GM12878 (cell line): ENCODE results near the gene SASH1. TPM values are rescaled to one million over a fixed set of nuclear protein-coding genes. Genes with fewer than 3 reads are reported as not detected.

ENCODE experiments used
- ATAC-seq: fragments of 200-7000 bp; cut with Tn5 transposase; 3 replicates; pipeline ENCODE4 v1.9.1; 2020; ENCODE audit warnings: mild to moderate bottlenecking, moderate library complexity
- BruUV-seq: library from RNA; stranded (reverse); fragments of 400-500 nt; replicated peaks from 2 replicates; lab custom pipeline; 2021; lab: Mats Ljungman, UMichigan
- CTCF ChIA-PET: fragments of 300-600 bp; sonication (Branson Sonifier 250); formaldehyde crosslinking; extraction: SDS; loops from one replicate; lab custom pipeline; 2021; ENCODE audit warnings: inconsistent platforms; lab: Yijun Ruan, JAX
- POLR2A ChIA-PET: fragments of 350-600 bp; formaldehyde crosslinking; extraction: SDS; loops from one replicate; lab custom pipeline; 2021; ENCODE audit warnings: inconsistent platforms; lab: Charles Lee
- RAD21 ChIA-PET: fragments of 300-600 bp; sonication (Branson Sonifier 250); formaldehyde crosslinking; loops from one replicate; lab custom pipeline; 2023; ENCODE audit warnings: antibody characterized with exemption; ENCODE audit not compliant: unreplicated experiment; lab: Charles Lee
- SMC1A ChIA-PET: fragments of 300-600 bp; sonication (Branson Sonifier 250); formaldehyde crosslinking; loops from one replicate; lab custom pipeline; 2023; ENCODE audit not compliant: unreplicated experiment, uncharacterized antibody; lab: Charles Lee
- DNase-seq: peaks from one replicate; pipeline ENCODE4 v3.0.0-alpha.2; 2011; ENCODE audit warnings: low read depth, low spot score
- FAIRE-seq: peaks from 3 replicates; lab custom pipeline; 2011; peaks lifted over from hg19 to GRCh38; lab: Jason Lieb, UNC
- H2AFZ ChIP-seq: 2 replicates; pipeline ENCODE4 v1.6.0; 2011; ENCODE audit warnings: low read depth, low read length, control low read depth; ENCODE audit not compliant: control insufficient read depth
- H3K27ac ChIP-seq: 2 replicates; pipeline ENCODE4 v1.5.1; 2011; ENCODE audit warnings: control low read depth; ENCODE audit not compliant: control insufficient read depth, insufficient read depth
- H3K27me3 ChIP-seq, 2 experiments: replicated peaks in 1 of 2; 2 replicates each; pipeline versions ENCODE4 v1.6.0 to v1.6.1; 2011; ENCODE audit warnings: low read length in 1 of 2; ENCODE audit not compliant: control insufficient read depth in 2 of 2, insufficient read depth in 2 of 2
- H3K36me3 ChIP-seq, 2 experiments: 2 replicates each; pipeline ENCODE4 v1.5.1; 2011; ENCODE audit warnings: low read length in 1 of 2; ENCODE audit not compliant: control insufficient read depth in 2 of 2, insufficient read depth in 2 of 2
- H3K4me1 ChIP-seq: 2 replicates; pipeline ENCODE4 v1.6.1; 2011; ENCODE audit warnings: mild to moderate bottlenecking, low read length, moderate library complexity, mixed read lengths; ENCODE audit not compliant: control insufficient read depth, insufficient read depth
- H3K4me2 ChIP-seq: 2 replicates; pipeline ENCODE4 v1.6.0; 2011; ENCODE audit warnings: control low read depth; ENCODE audit not compliant: control insufficient read depth, insufficient read depth
- H3K4me3 ChIP-seq: fragments of 200-600 bp; sonication (generic); 2 replicates; pipeline ENCODE4 v1.5.1; 2016
- H3K79me2 ChIP-seq: 2 replicates; pipeline ENCODE4 v1.6.0; 2011; ENCODE audit warnings: low read length; ENCODE audit not compliant: control insufficient read depth, insufficient read depth
- H3K9ac ChIP-seq: 2 replicates; pipeline ENCODE4 v1.8.0; 2011; ENCODE audit warnings: low read length, control low read depth, mixed read lengths; ENCODE audit not compliant: control insufficient read depth, insufficient read depth
- H3K9me3 ChIP-seq: replicated peaks from 3 replicates; pipeline ENCODE4 v1.5.1; 2011; ENCODE audit warnings: mild to moderate bottlenecking, low read length; ENCODE audit not compliant: control insufficient read depth, insufficient read depth
- H4K20me1 ChIP-seq: 2 replicates; pipeline ENCODE4 v1.6.0; 2011; ENCODE audit not compliant: control insufficient read depth, insufficient read depth
- ATF7 ChIP-seq: fragments of 450-650 bp; IDR thresholded peaks from 2 replicates; pipeline ENCODE4 v1.6.1; 2016; ENCODE audit warnings: low read depth, mild to moderate bottlenecking
- FOXM1 ChIP-seq: IDR thresholded peaks from 2 replicates; pipeline ENCODE4 v1.6.1; 2012; ENCODE audit warnings: low read depth, mild to moderate bottlenecking, inconsistent platforms, low read length, moderate library complexity
- IRF3 ChIP-seq: fragments of 450-650 bp; IDR thresholded peaks from 2 replicates; pipeline ENCODE4 v1.6.1; 2014; ENCODE audit warnings: mild to moderate bottlenecking
- MEF2B ChIP-seq: fragments of 450-650 bp; IDR thresholded peaks from 2 replicates; pipeline ENCODE4 v1.6.1; 2018; ENCODE audit warnings: mild to moderate bottlenecking, moderate library complexity; ENCODE audit not compliant: partially characterized antibody, poor library complexity, severe bottlenecking
- PAX8 ChIP-seq: fragments of 450-650 bp; IDR thresholded peaks from 2 replicates; pipeline ENCODE4 v1.6.1; 2017; ENCODE audit warnings: mild to moderate bottlenecking, moderate library complexity
- PKNOX1 ChIP-seq: fragments of 450-650 bp; IDR thresholded peaks from 2 replicates; pipeline ENCODE4 v1.6.1; 2016; ENCODE audit warnings: mild to moderate bottlenecking
- POLR2AphosphoS2 ChIP-seq: IDR thresholded peaks from 2 replicates; pipeline ENCODE4 v1.6.1; 2011; ENCODE audit warnings: low read depth, mild to moderate bottlenecking, low read length, improper control_type of control experiment, moderate library complexity
- WRNIP1 ChIP-seq: IDR thresholded peaks from 2 replicates; pipeline ENCODE4 v1.6.1; 2011; ENCODE audit warnings: low read depth, low read length, improper control_type of control experiment, borderline replicate concordance
- ZNF274 ChIP-seq: IDR thresholded peaks from one replicate; pipeline ENCODE4 v1.8.0; 2011; ENCODE audit not compliant: insufficient read length, insufficient read depth
- ZNF384 ChIP-seq: IDR thresholded peaks from 2 replicates; pipeline ENCODE4 v1.6.1; 2012; ENCODE audit warnings: low read depth, mild to moderate bottlenecking, low read length, improper control_type of control experiment, borderline replicate concordance
- WGBS: methylation state at CpG from one replicate; pipeline ENCODE4 v1.1.6; 2016; ENCODE audit warnings: low lambda C conversion rate; ENCODE audit not compliant: insufficient replicate concordance, insufficient coverage; ENCODE audit errors: missing lambda C conversion rate; 5-methylcytosine and 5-hydroxymethylcytosine counted together
- in situ Hi-C: fragments of 300-500 bp; cut with MboI; formaldehyde crosslinking; loops from 9 replicates; pipeline ENCODE4 v1.14.3; 2018; ENCODE audit warnings: mixed read lengths
- intact Hi-C: fragments of 100-400 bp; cut with micrococcal nuclease; formaldehyde crosslinking; loops from one replicate; pipeline ENCODE4 v1.14.2; 2022; ENCODE audit not compliant: unreplicated experiment
- polyA plus RNA-seq, 11 experiments: library from polyadenylated mRNA; depleted of rRNA in 4 of 11; unstranded in 6 of 11; stranded (reverse) in 5 of 11; fragments of >200 nt; fragmentation: Nextera tagmentation in 4 of 11; fragmentation: Illumina TruSeq in 1 of 11; extraction: Ambion mirVana in 4 of 11; extraction: Trizol in 1 of 11; gene quantifications; 1 replicate in 1 of 11; 2 replicates in 10 of 11; pipeline versions ENCODE4 v1.2.1 to v1.2.3, GENCODE V29; 2011 to 2016; ENCODE audit warnings: inconsistent platforms in 2 of 11, missing spikeins in 2 of 11, low read depth in 1 of 11
- total RNA-seq, 4 experiments: library from RNA; depleted of rRNA in 3 of 4; stranded (reverse); fragments of >200 nt in 3 of 4; fragmentation: Illumina TruSeq in 1 of 4; extraction: Trizol in 1 of 4; gene quantifications; 2 replicates each; pipeline versions ENCODE4 v1.2.1 to v1.2.3, GENCODE V29; 2013 to 2021
- TF ChIP-seq, protein P1 (sequence below): IDR thresholded peaks from 2 replicates; pipeline ENCODE4 v1.6.1; 2011; ENCODE audit warnings: borderline replicate concordance, low read depth, mild to moderate bottlenecking, moderate library complexity, mixed read lengths, low read length; ENCODE audit not compliant: insufficient read depth; ENCODE audit errors: extremely low read length
- TF ChIP-seq, protein P2 (sequence below): IDR thresholded peaks from 2 replicates; pipeline ENCODE4 v1.6.1; 2012; ENCODE audit warnings: low read depth, low read length, improper control_type of control experiment

SASH1 gene
- total and polyA plus RNA-seq, 10 of the 15 experiments (the other 5 are each of a cell fraction or from before 2014, with no cell fraction given): 0.01 to 0.73 (median 0.14) TPM; not detected in 4

- FAIRE-seq (no peak), DNase-seq (no peak), ATAC-seq (no peak)
- H4K20me1 ChIP-seq: no peaks in the 10 kb centered on the region
- no peak for TF ChIP-seq ZNF274
- TF ChIP-seq FOXM1: no peak
- TF ChIP-seq PKNOX1: no peak
- no peak for TF ChIP-seq POLR2AphosphoS2
- no peak for TF ChIP-seq ZNF384
- no peak for TF ChIP-seq MEF2B
- TF ChIP-seq WRNIP1: no peak
- no peaks in the 10 kb centered on the region for H3K9me3 ChIP-seq
- no TSS peak for BruUV-seq
- SMC1A ChIA-PET: no interaction called here
- no peak overlapping the region for H2AFZ ChIP-seq
- POLR2A ChIA-PET: no interaction called here
- intact Hi-C loops: no loop called here
- in situ Hi-C loops: no loop called here
- no peaks in the 10 kb centered on the region for H3K4me1 ChIP-seq
- no peak overlapping the region for H3K4me3 ChIP-seq
- H3K79me2 ChIP-seq: no peaks in the 10 kb centered on the region
- no peak overlapping the region for H3K4me2 ChIP-seq
- H3K27ac ChIP-seq: no peak overlapping the region
- H3K36me3 ChIP-seq: no peaks in the 10 kb centered on the region
- H3K9ac ChIP-seq: no peak overlapping the region
- WGBS: 20% methylated on average over 5 of the region's 5 CpGs
- CTCF ChIA-PET: no interaction called here
- RAD21 ChIA-PET: no interaction called here
- no peaks in the 10 kb centered on the region for H3K27me3 ChIP-seq
These were observed 39.0 kb upstream of the SASH1 start for GRCh38 chr6:148303616-148304015.

DNA sequence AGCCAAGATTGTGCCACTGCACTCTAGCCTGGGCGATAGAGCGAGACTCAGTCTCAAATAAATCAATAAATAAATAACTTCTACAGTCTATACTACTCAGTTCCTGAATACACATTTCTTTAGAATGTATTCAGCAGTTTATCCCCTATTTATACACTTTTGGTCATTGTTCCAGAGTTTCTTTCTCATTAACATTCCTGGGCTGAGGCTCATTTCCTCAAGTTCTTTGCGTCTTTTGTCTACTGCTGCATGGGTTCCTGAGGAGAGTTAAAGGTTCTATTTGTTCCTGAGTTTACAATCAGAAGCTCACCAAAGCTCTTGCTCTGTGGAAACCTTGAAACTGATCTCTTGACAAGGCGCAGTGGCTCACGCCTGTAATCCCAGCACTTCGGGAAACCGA, 37.7 kb upstream of the SASH1 start:
- H3K27ac ChIP-seq: no peak overlapping the region
- no peak for DNase-seq
- SMC1A ChIA-PET: no interaction called here
- no peaks in the 10 kb centered on the region for H3K9me3 ChIP-seq
- H3K79me2 ChIP-seq: no peaks in the 10 kb centered on the region
- RAD21 ChIA-PET: no interaction called here
- H3K27me3 ChIP-seq: no peaks in the 10 kb centered on the region
- H4K20me1 ChIP-seq: no peaks in the 10 kb centered on the region
- ATAC-seq: no peak
- H3K4me3 ChIP-seq: no peak overlapping the region
- intact Hi-C loops (no loop called here), in situ Hi-C loops (no loop called here)
- no peak for FAIRE-seq
- no peaks in the 10 kb centered on the region for H3K36me3 ChIP-seq
- no peak overlapping the region for H3K4me2 ChIP-seq
- H3K9ac ChIP-seq: no peak overlapping the region
- H2AFZ ChIP-seq: no peak overlapping the region
- 78% methylated on average over 7 of the region's 7 CpGs for WGBS
- POLR2A ChIA-PET: no interaction called here
- BruUV-seq: no TSS peak
- CTCF ChIA-PET: no interaction called here
- TF ChIP-seq IRF3 (no peak), PAX8 (no peak), ATF7 (no peak)
- TF ChIP-seq, protein P1, sequence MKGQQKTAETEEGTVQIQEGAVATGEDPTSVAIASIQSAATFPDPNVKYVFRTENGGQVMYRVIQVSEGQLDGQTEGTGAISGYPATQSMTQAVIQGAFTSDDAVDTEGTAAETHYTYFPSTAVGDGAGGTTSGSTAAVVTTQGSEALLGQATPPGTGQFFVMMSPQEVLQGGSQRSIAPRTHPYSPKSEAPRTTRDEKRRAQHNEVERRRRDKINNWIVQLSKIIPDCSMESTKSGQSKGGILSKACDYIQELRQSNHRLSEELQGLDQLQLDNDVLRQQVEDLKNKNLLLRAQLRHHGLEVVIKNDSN: no peak
- TF ChIP-seq, protein P2, sequence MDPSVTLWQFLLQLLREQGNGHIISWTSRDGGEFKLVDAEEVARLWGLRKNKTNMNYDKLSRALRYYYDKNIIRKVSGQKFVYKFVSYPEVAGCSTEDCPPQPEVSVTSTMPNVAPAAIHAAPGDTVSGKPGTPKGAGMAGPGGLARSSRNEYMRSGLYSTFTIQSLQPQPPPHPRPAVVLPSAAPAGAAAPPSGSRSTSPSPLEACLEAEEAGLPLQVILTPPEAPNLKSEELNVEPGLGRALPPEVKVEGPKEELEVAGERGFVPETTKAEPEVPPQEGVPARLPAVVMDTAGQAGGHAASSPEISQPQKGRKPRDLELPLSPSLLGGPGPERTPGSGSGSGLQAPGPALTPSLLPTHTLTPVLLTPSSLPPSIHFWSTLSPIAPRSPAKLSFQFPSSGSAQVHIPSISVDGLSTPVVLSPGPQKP: no peak
- no peaks in the 10 kb centered on the region for H3K4me1 ChIP-seq
